ENCODE measurements around the gene CEP85. TPM values are rescaled to one million over a fixed set of nuclear protein-coding genes. Genes with fewer than 3 reads are reported as not detected.

Gene CEP85
- total and polyA plus RNA-seq, 2 of the 13 experiments (the other 11 are each of a cell fraction or from before 2014, with no cell fraction given), result 16.1 to 26.7 TPM

GRCh38 chr1:26233903-26234643 is at the start of gene CEP85 (continued):
- TF ChIP-seq ZNF580 (CRISPR knock-in tag; IDR thresholded peaks at IDR 0.05; ENCODE audit: borderline replicate concordance, low read depth) (peak; percentile 37; the same call in 1 of the 2 replicates), FOXO4 (CRISPR knock-in tag; conservative IDR thresholded peaks at IDR 0.05) (no peak), ZSCAN25 (CRISPR knock-in tag; IDR thresholded peaks at IDR 0.05) (no peak), MXD3 (CRISPR knock-in tag; IDR thresholded peaks at IDR 0.05) (0 out of 2 replicates have a peak, but pooled peaks have one; percentile 14), ZIK1 (CRISPR knock-in tag; IDR thresholded peaks at IDR 0.05; ENCODE audit: borderline replicate concordance, low read depth) (no peak; the same call in 1 of the 2 replicates), ZNF720 (CRISPR knock-in tag; IDR thresholded peaks at IDR 0.05) (no peak), ZNF883 (CRISPR knock-in tag; IDR thresholded peaks at IDR 0.05; ENCODE audit: not compliant biosample characterization) (peak; percentile 47), ZFP82 (CRISPR knock-in tag; IDR thresholded peaks at IDR 0.05; ENCODE audit: borderline replicate concordance) (peak; percentile 93; the same call in 1 of the 2 replicates), ZNF607 (CRISPR knock-in tag; IDR thresholded peaks at IDR 0.05; ENCODE audit: borderline replicate concordance) (peak; percentile 63; the same call in 1 of the 2 replicates), SMAD3 (CRISPR knock-in tag; IDR thresholded peaks at IDR 0.05) (no peak; the same call in 1 of the 2 replicates), ZNF350 (CRISPR knock-in tag; IDR thresholded peaks at IDR 0.05; ENCODE audit: borderline replicate concordance, low read depth) (no peak; the same call in none of the 2 replicates), MIER2 (CRISPR knock-in tag; IDR thresholded peaks at IDR 0.05) (0 out of 2 replicates have a peak, but pooled peaks have one; percentile 14), GABPB1 (CRISPR knock-in tag; IDR thresholded peaks at IDR 0.05) (peak; percentile 76), ZNF24 (IDR thresholded peaks at IDR 0.05) (no peak), KDM2A (CRISPR knock-in tag; IDR thresholded peaks at IDR 0.05; ENCODE audit: borderline replicate concordance, low read depth) (0 out of 2 replicates have a peak, but pooled peaks have one; percentile 39), NR2F6 (IDR thresholded peaks at IDR 0.05) (peak; percentile 14; the same call in 1 of the 2 replicates), NR2F6 (CRISPR knock-in tag; IDR thresholded peaks at IDR 0.05) (peak; percentile 31; the same call in 1 of the 2 replicates), POGK (CRISPR knock-in tag; conservative IDR thresholded peaks at IDR 0.05) (0 out of 2 replicates have a peak, but pooled peaks have one; percentile 82), DZIP1 (CRISPR knock-in tag; IDR thresholded peaks at IDR 0.05) (no peak; the same call in 1 of the 2 replicates), CBFB (CRISPR knock-in tag; IDR thresholded peaks at IDR 0.05) (peak; percentile 28), ZNF614 (CRISPR knock-in tag; IDR thresholded peaks at IDR 0.05; ENCODE audit: borderline replicate concordance) (no peak; the same call in 1 of the 2 replicates), MYNN (CRISPR knock-in tag; IDR thresholded peaks at IDR 0.05; ENCODE audit: low read depth) (no peak), ZNF530 (CRISPR knock-in tag; IDR thresholded peaks at IDR 0.05; ENCODE audit: low read depth) (no peak)

All from HepG2 (cell line).